SKM-1 treated with dmso at 0.1 percent for 144 hours (cell line): ENCODE measurements around the gene IPO13.

Experiments
- DNase-seq: peaks from one replicate; lab custom pipeline; 2025; ENCODE audit not compliant: unreplicated experiment; lab: John Stamatoyannopoulos, UW

Gene IPO13

DNA sequence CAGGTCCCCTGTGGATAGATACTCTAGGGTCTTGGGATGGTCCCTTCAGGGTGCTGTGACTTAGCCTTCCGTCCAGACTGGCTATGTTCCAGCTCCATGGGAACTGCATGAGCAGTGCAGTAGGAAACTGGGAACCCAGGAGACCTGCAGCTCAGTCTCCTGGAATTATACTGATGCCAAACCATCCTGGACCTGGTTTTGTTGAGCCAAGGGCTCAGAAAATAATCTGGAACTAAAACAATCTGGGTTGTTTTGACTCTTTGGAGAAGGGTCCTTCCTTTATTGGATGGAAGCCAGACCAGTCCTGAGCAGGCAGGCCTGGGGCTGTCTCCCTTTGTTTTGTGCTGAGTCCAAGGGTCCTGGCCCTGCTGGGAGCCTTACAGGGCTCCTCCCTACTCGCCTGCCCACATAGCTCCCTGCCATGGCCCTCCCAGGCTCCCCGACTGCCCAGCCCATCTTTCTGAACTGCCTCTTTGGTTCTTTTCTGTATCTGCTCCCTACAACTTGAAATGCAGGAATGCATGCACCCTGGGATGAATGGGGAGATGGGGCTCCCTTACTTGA, 1.2 kb downstream of the IPO13 start:
- no peak for DNase-seq

DNA sequence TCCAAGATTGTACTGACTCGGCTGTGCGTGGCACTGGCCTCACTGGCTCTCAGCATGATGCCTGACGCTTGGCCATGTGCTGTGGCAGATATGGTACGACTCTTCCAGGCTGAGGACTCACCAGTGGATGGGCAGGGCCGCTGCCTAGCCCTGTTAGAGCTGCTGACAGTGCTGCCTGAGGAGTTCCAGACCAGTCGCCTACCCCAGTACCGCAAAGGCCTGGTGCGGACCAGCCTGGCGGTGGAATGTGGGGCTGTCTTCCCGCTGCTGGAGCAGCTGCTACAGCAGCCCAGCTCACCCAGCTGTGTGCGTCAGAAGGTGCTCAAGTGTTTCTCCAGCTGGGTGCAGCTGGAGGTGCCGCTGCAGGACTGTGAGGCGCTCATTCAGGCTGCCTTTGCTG, 2.9 kb downstream of the IPO13 start:
- no peak for DNase-seq

DNA sequence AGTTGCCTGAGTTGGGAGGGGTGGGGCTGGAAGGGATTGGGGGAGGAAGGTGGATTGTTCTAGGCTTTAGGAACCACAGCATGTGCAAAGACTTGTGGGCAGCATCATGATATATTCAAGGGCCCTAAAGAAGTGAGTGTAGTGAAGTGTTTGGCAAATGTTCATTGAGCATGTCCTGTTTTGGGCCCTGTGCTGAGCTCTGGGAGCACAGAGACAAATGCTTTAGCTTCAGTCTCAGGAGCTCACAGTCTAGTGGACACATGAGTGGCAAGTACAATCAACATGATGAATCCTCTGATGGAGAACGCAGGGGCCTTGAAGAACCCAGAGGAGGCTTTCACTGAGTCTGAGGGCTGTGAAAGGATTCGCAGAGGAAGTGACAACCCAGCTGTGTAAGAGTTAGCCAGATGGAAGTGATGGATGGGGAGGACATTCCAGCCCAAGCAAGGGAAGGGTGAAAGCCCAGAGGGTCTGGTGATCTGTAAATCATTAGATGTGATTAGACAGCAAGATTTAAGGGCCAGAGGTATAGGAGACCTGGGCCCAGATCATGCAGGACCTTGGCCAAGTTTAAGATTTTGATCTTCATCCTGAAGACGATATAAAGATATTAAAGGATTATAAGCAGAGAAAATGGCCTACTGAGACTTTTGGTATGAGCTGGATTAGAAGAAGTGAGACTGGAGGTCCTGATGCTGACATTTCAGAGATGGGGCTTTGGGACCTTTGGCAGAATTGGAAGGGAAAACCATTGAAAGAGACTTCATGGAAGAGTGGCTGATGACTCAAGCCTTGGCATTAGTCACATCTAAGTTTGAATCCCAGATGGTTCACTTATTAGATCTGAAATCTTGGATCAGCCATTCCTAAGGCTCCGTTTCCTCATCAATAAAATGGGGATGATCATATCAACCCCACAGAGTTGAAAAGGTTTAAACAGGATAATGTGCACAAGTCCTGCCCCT, 4.6 kb downstream of the IPO13 start:
- no peak for DNase-seq

DNA sequence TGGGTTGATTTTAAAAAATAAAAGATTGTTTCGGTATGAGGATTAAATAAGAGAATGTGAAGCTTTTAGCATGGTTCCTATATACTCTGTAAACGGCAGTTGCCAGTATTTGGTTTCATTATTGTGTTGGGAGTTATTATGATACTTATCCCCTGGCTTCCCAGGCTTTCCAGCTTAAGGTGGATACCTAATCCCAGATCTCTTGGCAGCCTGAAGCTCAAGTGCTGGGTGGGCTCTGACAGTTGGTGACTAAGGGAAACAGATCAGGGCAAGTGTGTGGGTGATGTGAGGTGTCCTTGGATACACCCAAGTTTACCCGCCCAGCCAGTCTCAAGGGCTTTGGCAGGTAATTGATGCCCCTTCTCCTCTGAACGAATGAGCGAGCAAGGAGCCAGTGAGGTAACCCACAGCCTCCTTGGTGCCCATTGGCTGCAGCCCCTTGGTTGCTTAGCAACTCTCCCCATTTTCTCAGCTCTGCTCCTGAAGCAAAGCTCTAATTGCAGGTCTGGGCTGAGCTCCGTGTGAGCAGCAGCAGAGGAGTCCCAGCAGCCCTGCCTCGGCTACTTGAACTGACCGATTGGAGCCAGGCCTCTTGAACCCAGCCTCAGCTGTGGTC, 6.1 kb downstream of the IPO13 start:
- no peak for DNase-seq

DNA sequence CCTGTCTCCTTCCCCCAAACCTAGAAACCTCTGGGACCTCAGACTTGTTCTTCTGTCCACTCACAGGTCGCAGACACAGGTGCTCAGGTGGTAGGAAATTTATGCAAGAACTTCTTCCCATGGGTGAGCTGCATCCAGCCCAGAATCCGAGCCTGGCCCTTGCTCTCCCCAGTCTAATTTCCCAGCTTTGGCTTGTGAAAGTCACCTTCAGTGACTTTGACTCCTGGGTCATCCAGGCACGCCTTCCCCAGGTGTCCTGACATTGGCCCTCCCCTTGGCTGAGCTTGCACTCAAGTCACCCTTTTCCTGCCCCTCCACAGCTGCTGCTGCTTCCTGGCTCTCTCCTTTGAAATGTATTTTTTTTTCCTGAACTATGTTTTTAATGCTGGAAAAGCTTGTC, 6.6 kb downstream of the IPO13 start:
- DNase-seq: no peak

DNA sequence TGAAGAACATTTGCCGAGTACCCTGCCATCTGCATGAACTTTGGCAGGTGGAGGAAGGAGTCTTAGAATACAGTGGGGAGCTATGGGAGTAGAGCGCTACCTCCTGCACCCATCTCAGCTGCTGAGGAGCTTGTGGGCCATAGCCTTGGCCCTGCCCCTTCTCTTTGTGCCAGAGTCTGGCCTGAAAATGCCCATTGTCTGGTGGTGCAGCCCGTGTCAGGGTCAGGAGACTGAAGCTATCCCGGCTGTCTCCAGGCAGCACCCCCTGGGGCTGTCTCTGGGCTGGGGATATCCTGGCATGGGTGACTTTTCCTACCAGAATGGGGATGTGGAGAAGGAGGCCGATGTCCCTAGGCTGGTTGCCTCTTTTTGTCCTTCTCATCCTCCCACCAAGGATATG, 7.3 kb downstream of the IPO13 start:
- no peak for DNase-seq

DNA sequence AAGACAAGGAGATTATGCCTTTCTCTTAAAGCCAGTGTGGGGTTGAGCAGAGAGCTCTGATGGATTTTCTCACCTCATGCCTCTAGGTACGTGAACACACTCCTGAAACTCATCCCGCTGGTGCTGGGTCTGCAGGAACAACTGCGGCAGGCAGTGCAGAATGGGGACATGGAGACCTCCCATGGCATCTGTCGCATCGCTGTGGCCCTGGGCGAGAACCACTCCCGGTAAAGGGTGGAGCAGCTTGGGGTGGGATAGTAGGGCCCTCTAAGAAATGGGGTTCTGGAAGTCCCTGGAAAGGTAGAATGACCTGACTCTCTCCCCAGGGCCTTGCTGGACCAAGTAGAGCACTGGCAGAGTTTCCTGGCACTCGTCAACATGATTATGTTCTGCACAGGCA, 9.5 kb downstream of the IPO13 start:
- no peak for DNase-seq

DNA sequence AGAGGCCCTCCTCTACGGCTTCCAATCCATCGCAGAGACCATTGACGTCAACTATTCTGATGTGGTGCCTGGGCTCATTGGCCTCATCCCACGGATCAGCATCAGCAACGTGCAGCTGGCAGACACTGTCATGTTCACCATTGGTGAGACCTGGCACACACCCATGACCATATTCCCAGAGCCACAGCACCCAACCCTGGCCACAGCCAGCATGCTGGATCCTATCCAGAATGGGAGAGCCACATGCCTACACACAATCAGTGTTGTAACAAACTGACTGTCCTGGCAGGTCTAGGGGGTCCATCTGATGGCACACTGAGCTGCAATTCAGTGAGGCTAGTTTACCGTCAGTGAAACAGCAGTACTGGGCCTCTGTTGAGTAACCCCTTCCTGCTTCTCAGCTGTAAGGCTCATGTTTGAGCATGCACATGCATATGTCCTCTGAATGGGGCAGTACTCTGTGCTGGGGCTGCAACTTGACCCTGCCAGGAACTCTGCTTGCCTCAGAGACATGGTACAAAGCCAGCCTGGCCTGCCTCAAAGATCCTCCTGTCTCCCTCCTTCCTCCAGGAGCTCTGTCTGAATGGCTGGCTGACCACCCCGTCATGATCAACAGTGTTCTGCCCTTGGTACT, 10.8 kb downstream of the IPO13 start:
- DNase-seq: no peak

DNA sequence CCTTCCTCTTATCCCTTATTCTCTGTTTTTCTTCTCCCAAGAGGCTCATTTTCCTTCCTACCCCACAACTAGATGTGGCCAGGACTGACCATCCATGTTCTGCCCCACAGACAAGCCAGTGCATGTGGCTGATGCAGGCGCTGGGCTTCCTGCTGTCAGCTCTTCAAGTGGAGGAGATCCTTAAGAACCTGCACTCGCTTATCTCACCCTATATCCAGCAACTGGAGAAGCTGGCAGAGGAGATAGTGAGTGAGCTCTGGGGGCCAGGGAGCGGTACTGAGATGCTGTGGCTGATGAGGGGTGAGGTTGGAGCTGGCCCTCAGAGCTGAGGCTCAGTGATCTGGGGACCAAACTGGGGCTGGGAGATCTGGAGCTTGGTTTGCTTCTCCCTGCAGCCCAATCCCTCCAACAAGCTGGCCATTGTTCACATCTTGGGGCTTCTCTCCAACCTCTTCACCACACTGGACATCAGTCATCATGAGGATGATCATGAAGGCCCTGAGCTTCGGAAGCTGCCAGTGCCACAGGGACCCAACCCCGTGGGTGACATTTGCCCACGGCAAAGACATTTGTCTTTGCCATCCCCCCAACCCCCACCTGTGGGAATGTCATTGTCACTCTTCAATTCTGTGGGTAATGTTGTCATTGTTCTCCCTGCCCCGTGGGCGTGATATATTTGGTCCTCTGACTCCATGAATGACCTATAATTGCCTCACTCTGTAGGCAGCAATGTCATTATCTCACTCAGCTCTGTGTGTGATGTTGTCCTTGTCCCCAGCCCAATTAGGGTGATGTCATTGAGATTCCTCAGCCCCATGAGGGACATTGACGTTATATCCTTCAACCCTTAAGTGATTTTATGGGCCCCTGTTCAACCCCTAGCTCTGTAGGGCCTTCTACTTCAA, 11.9 kb downstream of the IPO13 start:
- no peak for DNase-seq

DNA sequence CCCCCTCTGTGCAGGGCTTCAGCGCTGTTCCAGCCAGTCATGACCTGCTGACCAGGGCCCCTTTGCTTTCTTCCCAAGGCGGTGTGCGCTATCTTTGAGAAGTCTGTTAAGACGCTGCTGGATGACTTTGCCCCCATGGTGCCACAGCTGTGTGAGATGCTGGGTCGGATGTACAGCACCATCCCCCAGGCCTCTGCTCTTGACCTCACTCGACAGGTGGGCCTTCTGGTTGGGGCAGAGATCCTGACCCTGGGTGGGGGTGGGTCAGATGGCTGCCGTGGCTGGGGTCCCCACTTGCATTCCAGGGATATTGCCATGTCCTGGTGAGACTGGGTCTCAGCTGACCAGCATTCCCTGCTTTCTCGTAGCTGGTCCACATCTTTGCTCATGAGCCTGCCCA, 14.0 kb downstream of the IPO13 start:
- DNase-seq: no peak

DNA sequence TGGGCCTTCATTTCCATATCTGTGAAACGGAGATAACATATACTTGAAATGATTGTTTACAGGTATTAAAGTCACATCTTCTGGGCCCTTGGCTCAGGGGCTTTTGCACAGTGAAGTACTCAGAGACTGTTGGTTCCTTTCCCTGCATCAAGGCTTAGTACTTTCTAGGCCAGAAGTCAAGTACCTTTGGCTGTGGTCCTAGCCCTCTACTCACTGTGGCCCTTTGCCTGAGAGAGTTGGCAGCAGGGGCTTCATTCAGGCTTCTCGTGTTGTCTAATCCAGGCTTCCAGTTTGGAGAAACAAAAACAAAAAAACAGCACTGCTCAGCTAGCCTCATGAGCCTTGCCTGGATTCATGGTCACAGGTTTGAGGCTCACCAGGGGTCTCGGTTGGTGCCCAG, 14.9 kb downstream of the IPO13 start:
- DNase-seq: no peak

DNA sequence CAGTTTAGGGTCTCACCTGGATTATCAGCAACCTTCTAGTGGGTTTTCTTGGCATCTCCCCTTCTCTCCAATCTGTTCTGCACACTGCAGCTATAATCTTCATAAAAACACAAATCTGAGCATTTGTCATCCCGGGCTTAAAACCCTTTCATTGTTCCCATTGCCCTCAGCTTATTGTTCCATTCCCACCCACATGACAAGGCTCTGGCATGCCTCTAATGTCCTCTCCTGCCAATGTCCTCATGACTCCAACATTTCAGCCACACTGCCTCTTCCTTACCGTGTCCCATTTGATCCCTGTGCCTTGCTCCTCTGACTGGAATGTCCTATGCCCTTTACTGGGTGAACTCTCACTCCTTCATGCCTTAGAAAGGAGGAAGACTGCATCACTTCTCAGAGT, 15.6 kb downstream of the IPO13 start:
- DNase-seq: no peak

DNA sequence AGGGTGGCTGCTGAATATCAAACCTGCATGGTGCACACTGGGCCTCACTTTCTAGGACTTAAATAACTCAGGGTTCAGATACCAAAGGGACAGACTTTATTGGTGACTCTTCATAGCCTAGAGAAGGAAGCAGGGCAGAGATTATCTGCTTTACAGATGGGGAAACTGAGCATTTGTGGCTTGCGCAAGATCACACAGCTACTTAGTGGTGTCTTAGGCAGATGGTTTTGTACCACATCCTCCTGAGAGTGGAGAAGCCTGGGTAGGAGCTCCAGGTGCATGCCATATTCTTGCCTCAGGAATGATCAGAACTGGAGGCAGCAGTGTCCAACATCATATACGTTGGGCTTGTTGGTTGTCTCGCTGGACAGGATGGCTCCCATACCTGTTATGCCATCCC, 16.3 kb downstream of the IPO13 start:
- DNase-seq: no peak

DNA sequence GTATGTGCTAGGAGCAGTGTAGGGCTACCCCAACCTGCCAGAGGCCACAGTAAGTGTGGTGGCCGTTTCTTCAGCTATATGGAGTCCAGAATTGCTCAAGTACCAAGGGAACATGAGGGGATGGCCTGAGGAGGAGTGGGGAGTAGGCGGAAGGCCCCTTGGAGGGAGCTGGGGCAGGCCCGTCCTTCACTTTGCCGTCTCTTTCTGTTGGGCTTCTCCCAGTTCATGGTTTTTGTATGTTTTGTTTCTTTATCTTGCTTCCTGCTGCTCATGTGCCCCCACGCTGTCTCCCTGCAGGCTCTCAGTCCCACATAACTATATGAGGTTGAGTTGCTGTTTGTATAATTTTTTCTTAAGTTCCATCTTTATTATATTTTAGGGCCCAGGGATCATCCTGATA, 17.1 kb downstream of the IPO13 start:
- no peak for DNase-seq

DNA sequence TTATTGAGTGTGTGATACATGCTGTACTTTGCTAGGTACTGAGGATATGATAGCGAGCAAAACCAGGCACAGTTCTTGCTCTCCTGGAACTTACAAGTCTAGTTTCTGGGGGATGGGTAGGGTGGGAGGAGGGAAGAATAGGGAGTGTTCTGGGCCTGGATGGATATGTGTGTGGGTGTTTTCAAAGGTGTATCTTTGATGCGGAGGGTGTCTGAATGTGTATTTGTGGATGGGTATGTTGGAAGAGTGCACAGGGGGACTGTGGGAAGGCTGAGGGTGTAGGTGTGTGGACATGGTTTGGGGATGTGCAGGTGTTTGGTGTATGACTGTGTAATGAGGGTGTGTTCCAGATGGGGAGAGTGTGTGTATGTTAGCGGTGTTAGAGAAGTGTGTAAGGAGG, 18.6 kb downstream of the IPO13 start:
- DNase-seq: no peak

DNA sequence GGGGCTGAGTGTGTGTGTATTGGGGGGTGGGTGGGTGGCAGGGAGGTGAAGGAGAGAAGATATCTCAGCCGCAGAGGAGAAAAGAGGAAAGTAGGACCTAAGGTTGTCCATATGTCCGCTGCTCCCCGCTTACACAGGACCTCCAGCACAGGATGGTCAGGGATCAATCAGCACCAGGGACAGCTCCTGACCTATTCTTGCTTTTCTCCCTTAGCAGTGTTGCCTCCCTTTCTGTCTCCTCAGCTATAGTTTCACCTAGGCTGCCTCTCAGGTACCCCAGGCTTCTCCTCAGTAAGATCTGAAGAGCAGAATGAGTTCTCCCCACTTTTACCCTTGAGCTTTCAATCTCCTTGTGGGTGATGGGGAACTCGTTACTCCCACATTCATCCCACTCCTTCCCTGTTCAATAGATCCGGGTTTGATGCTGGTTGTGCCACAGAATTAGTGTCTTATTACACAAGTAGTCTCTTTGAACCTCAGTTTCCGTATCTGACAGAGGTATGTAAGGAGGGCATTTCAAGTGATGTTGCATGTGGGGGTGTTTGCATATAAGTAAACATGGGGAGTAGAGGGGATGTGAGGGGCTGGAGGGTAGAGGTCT, 21.7 kb downstream of the IPO13 start:
- peak; percentile 6 for DNase-seq

DNA sequence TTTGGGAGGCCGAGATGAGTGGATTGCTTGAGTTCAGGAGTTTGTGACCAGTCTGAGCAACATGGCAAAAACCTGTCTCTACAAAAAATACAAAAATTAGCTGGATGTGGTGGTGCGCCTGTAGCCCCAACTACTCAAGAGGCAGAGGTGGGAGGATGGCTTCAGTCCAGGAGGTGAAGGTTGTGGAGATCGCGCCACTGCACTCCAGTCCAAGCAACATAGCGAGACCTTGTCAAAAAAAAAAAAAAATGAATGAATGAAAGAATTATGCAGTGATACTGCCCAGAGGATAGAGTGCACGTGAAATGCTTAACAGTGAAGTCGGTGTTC, 22.6 kb downstream of the IPO13 start:
- no peak for DNase-seq

DNA sequence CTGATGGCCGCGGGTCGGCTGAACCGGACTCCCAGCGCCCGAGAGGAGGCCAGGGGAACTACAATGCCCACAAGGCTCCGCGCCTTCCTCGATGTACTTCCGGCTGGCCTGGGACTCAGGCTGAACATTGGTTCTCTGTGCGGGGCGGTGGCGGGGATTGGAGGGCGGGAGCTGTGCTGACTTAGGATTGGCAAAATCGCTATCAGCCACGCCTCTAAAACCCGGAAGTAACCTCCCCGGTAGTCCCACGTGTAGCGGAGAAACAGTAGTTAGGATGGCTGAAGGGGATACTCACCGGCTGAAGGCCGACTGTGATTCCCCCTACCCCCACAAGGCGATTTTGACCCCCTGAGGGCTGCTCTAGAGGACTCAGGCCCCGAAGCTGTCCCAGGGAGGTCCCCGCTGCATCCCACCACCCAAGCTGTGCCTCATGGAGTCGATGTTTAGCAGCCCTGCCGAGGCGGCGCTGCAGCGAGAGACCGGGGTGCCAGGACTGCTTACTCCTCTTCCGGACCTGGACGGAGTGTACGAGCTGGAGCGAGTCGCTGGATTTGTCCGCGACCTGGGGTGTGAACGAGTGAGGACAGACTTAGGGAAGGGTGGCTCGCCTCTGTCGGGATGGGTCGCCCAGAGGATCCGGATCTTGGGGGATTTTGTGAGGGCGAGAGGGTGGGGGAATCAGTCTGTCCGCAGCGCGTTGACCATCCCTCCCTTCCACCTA, 23.2 kb downstream of the IPO13 start, which contains the start of gene DPH2:
TSS of gene DPH2 (plus strand) at position 265 of the 721 bp plus-strand sequence. CDS start at position 431, 166 bp downstream.
- DNase-seq: peak; percentile 96

DNA sequence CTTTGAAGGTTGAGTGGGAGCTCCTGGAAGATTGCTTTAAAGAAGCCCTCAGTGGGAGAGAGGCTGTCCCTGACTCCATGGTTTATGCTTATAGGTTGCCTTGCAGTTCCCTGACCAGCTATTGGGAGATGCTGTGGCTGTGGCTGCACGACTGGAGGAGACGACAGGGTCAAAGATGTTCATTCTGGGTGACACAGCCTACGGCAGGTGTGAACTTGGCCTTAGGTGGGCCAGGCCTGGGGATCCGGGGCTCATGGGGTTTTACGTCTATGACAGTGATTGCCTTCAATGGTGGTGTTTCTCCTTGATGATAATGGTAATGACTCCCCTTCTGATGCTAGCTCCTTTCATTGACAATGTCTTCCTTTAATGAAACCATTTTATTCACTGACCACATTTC, 23.8 kb downstream of the IPO13 start:
- DNase-seq: no peak

DNA sequence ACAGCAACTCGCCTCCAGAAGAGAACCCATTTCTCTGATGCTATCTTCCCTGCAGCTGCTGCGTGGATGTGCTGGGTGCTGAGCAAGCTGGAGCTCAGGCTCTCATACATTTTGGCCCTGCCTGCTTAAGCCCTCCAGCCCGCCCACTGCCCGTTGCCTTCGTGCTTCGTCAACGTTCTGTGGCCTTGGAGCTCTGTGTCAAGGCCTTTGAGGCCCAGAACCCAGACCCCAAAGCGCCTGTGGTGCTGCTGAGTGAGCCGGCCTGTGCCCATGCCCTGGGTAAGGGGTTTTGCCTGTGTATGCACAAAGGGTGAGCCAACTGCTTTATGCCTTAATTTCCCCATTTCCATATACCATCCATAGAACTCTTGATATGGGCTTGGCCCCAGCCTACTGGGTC, 24.2 kb downstream of the IPO13 start:
- DNase-seq: no peak
